Esophagus squamous epithelium (tissue), 4 donors: ENCODE measurements around the gene SNRNP25.

Experiments
- CTCF ChIP-seq, 6 experiments: fragments of 450-650 bp in 4 of 6; fragments of 200-600 bp in 2 of 6; sonication (generic) in 2 of 6; IDR thresholded peaks; one replicate each; pipeline ENCODE4 v1.5.1; 2016 to 2019; ENCODE audit warnings: antibody characterized with exemption in 6 of 6, mild to moderate bottlenecking in 4 of 6, moderate library complexity in 4 of 6
- POLR2A ChIP-seq, 4 donors: fragments of 450-650 bp; IDR thresholded peaks; one replicate each; pipeline ENCODE4 v1.6.1; 2017; ENCODE audit warnings: antibody characterized with exemption in 4 of 4, mild to moderate bottlenecking in 4 of 4, moderate library complexity in 3 of 4

DNA sequence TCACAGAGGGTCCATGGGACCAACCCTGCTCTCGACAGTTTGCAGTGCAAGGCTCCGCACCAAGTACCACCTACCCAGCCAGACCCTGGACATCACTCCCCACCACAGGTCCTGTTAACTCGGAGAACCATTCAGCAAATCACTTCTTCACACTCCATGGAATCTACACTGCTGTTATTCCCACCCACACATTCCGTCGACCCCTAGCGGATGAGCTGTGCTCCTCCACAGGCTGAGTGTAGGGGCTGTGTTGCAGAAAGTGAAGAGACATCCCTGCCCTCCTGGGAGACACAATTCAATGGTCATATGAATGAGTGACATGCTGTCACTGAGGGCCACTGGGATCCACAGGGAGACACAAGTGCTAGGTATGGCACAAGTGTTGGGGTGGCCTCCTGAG lies 51.9 kb downstream of the SNRNP25 start:
- TF ChIP-seq CTCF (IDR thresholded peaks at IDR 0.05) (no peak), POLR2A (IDR thresholded peaks at IDR 0.05) (no peak)
